Karpas-422 (cell line): ENCODE measurements around the gene TCF20. TPM values are rescaled to one million over a fixed set of nuclear protein-coding genes. Genes with fewer than 3 reads are reported as not detected.

ENCODE experiments used
- DNase-seq: peaks from one replicate; pipeline ENCODE4 v3.0.0-alpha.2; 2015
- H2AFZ ChIP-seq: fragments of 200-600 bp; sonication (generic); 2 replicates; pipeline ENCODE4 v1.6.1; 2014; ENCODE audit warnings: antibody characterized with exemption, low read length, mixed read lengths
- H3K27ac ChIP-seq: fragments of 200-600 bp; sonication (generic); 2 replicates; pipeline ENCODE4 v1.5.1; 2014; ENCODE audit warnings: mild to moderate bottlenecking, low read length, moderate library complexity
- H3K27me3 ChIP-seq: fragments of 200-600 bp; sonication (generic); 2 replicates; pipeline ENCODE4 v1.6.1; 2014; ENCODE audit warnings: low read length, mixed read lengths
- H3K36me3 ChIP-seq: fragments of 200-600 bp; sonication (generic); 2 replicates; pipeline ENCODE4 v1.6.1; 2014; ENCODE audit warnings: low read length, mixed read lengths; ENCODE audit not compliant: insufficient read depth
- H3K4me1 ChIP-seq: fragments of 200-600 bp; sonication (generic); 2 replicates; pipeline ENCODE4 v1.6.1; 2014; ENCODE audit warnings: mild to moderate bottlenecking, low read length, mixed read lengths
- H3K4me2 ChIP-seq: fragments of 200-600 bp; sonication (generic); 2 replicates; pipeline ENCODE4 v1.6.1; 2014; ENCODE audit warnings: low read length, low read depth, mild to moderate bottlenecking; ENCODE audit not compliant: poor library complexity, severe bottlenecking
- H3K4me3 ChIP-seq: fragments of 200-600 bp; sonication (generic); 2 replicates; pipeline ENCODE4 v1.5.1; 2014; ENCODE audit warnings: mild to moderate bottlenecking, antibody characterized with exemption, low read length, mixed read lengths
- H3K79me2 ChIP-seq: fragments of 200-600 bp; sonication (generic); 2 replicates; pipeline ENCODE4 v1.6.1; 2014; ENCODE audit warnings: mild to moderate bottlenecking, low read length, mixed read lengths
- H3K9ac ChIP-seq: fragments of 200-600 bp; sonication (generic); 2 replicates; pipeline ENCODE4 v1.6.0; 2014; ENCODE audit warnings: low read length
- H3K9me2 ChIP-seq: fragments of 200-600 bp; sonication (generic), shearing (Covaris generic); replicated peaks from 2 replicates; pipeline ENCODE4 v1.6.0; 2014; ENCODE audit warnings: mild to moderate bottlenecking, low read length, moderate library complexity; ENCODE audit not compliant: insufficient read depth
- H3K9me3 ChIP-seq: fragments of 300-700, 200-600 bp; sonication (generic); 2 replicates; pipeline ENCODE4 v1.6.1; 2014; ENCODE audit warnings: low read length, mixed read lengths
- H4K20me1 ChIP-seq: fragments of 200-600 bp; sonication (generic); 2 replicates; pipeline ENCODE4 v1.6.1; 2014; ENCODE audit warnings: mild to moderate bottlenecking, antibody characterized with exemption, low read length, low read depth; ENCODE audit not compliant: insufficient read depth
- total RNA-seq: library from RNA; depleted of rRNA; stranded (reverse); fragments of >200 nt; shearing (Covaris generic); gene quantifications from 2 replicates; pipeline ENCODE4 v1.2.3, GENCODE V29; 2014; ENCODE audit warnings: low replicate concordance

The TCF20 gene
- total RNA-seq, 1 experiment from 2014 or later: 38.1 TPM

DNA sequence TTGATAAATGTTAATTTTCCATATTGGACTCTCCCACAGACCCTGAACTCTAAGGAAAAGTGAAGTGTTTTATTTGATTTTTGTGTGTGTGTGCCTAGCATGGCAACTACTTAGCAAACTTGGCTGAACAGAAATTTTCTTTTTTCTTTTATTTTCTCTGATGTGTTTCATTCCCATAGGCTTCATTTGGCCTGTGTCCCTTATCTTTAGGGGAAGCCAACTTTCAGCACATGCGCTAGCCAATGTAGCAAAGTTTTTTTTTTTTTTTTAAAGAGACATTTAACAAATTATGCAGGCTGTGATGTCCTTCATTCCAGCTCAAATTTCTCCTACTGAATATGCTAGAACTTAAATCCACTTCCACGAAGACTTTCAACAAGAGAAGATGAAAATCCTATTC lies 14.2 kb downstream of the TCF20 start:
- H3K79me2 ChIP-seq: peaks cover 98% of the 10 kb centered on the region
- H2AFZ ChIP-seq: no peak overlapping the region
- no peaks in the 10 kb centered on the region for H3K9me2 ChIP-seq
- no peaks in the 10 kb centered on the region for H3K36me3 ChIP-seq
- no peaks in the 10 kb centered on the region for H3K27me3 ChIP-seq
- H3K27ac ChIP-seq: no peak overlapping the region
- DNase-seq: no peak
- H3K9ac ChIP-seq: no peak overlapping the region
- no peaks in the 10 kb centered on the region for H3K9me3 ChIP-seq
- peaks cover 38% of the 10 kb centered on the region for H3K4me1 ChIP-seq
- no peak overlapping the region for H3K4me3 ChIP-seq
- H4K20me1 ChIP-seq: peaks cover 17% of the 10 kb centered on the region
- H3K4me2 ChIP-seq: no peak overlapping the region

DNA sequence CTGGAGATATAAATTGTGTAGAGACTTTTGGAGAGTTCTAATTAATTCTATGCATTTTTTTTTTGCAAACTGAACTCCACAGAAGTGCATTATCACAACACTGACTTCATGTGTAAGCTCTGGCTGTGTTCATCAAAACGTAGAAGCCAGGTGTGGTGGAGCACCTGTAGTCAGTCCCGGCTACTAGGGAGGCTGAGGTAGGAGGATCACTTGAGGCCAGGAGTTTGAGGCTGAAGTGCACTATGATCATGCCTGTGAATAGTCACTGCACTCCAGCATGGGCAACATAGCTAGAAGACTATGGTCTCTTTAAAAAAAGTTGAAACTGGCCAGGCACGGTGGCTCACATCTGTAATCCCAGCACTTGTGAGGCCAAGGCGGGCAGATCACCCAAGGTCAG lies 20.6 kb downstream of the TCF20 start:
- Histone ChIP-seq H3K9me2 (no peaks in the 10 kb centered on the region), H3K9me3 (no peaks in the 10 kb centered on the region), H4K20me1 (no peaks in the 10 kb centered on the region; the same call in 1 of the 2 replicates), H3K27ac (no peak overlapping the region), H3K9ac (no peak overlapping the region), H3K79me2 (peaks cover 96% of the 10 kb centered on the region), H3K4me2 (no peak overlapping the region), H3K4me3 (no peak overlapping the region), H2AFZ (no peak overlapping the region), H3K36me3 (no peaks in the 10 kb centered on the region), H3K4me1 (peaks cover 28% of the 10 kb centered on the region), H3K27me3 (no peaks in the 10 kb centered on the region)
- DNase-seq: no peak

DNA sequence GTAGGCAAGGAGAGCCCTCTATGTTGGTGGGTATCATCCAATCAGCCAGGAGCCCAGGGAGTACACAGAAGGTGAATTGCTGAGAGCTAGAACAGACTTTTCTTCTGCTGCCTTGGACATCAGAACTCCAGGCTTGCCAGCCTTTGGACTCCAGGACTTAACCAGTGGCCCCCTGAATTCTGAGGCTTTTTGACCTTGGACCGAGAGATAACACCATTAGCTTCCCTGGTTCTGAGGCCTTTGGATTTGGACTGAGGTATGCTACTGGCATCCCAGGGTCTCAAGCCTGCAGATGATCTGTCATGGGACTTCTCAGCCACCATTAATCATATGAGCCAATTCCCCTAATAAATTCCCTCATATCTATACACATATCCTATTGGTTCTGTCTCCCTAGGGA lies 21.5 kb downstream of the TCF20 start:
- Histone ChIP-seq H3K27me3 (no peaks in the 10 kb centered on the region), H3K36me3 (0 out of 2 replicates have a peak, but pooled peaks cover 4% of the 10 kb centered on the region), H3K4me1 (peaks cover 23% of the 10 kb centered on the region), H3K4me3 (no peak overlapping the region), H3K9me2 (no peaks in the 10 kb centered on the region), H4K20me1 (no peaks in the 10 kb centered on the region; the same call in 1 of the 2 replicates), H3K9ac (no peak overlapping the region), H3K9me3 (no peaks in the 10 kb centered on the region), H2AFZ (no peak overlapping the region), H3K4me2 (no peak overlapping the region), H3K27ac (no peak overlapping the region; the same call in 1 of the 2 replicates), H3K79me2 (peaks cover 96% of the 10 kb centered on the region)
- DNase-seq: no peak

DNA sequence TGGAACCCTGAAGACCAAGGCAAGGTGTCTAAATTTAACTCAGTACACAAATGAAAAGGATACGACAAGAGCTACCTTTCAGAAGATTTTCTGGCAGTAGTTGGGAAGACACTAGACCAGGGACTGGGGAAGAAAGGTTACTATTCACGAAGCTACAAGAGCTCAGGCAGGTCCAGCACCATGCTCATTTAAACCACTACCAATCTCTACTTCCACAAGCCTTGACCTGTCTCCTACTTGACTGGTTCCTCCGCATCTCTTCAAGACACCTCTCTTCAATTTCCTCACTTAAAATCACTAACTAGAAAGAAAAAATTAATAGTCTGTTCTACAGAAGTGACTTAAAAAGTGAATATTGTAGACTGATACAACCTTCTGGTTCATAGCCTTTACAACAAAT lies 22.9 kb downstream of the TCF20 start:
- 0 out of 2 replicates have a peak, but pooled peaks cover 4% of the 10 kb centered on the region for H3K36me3 ChIP-seq
- no peak overlapping the region for H2AFZ ChIP-seq
- no peak for DNase-seq
- no peaks in the 10 kb centered on the region; the same call in 1 of the 2 replicates for H4K20me1 ChIP-seq
- H3K9me3 ChIP-seq: no peaks in the 10 kb centered on the region
- no peaks in the 10 kb centered on the region for H3K9me2 ChIP-seq
- H3K4me2 ChIP-seq: no peak overlapping the region
- H3K79me2 ChIP-seq: peaks cover 96% of the 10 kb centered on the region
- H3K4me3 ChIP-seq: no peak overlapping the region
- H3K9ac ChIP-seq: no peak overlapping the region
- H3K27ac ChIP-seq: no peak overlapping the region
- no peaks in the 10 kb centered on the region for H3K27me3 ChIP-seq
- H3K4me1 ChIP-seq: peaks cover 13% of the 10 kb centered on the region

DNA sequence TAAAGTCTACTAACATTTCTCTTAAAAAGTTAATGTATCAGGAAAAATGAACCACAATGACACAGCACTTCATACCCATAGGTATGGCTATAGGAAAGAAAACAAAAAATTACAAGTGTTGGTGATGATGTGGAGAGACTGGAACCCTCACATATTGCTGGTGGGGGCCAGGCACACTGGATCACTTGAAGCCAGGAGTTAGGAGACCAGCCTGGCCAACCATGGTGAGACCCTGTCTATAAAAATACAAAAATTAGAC lies 26.7 kb downstream of the TCF20 start:
- Histone ChIP-seq H3K27ac (no peak overlapping the region), H3K9ac (no peak overlapping the region), H3K4me1 (peaks cover 2% of the 10 kb centered on the region), H3K27me3 (no peaks in the 10 kb centered on the region), H3K4me2 (no peak overlapping the region), H4K20me1 (no peaks in the 10 kb centered on the region; the same call in 1 of the 2 replicates), H2AFZ (no peak overlapping the region), H3K9me3 (no peaks in the 10 kb centered on the region), H3K79me2 (peaks cover 96% of the 10 kb centered on the region), H3K4me3 (no peak overlapping the region), H3K36me3 (peaks cover 7% of the 10 kb centered on the region), H3K9me2 (no peaks in the 10 kb centered on the region)
- DNase-seq: no peak

DNA sequence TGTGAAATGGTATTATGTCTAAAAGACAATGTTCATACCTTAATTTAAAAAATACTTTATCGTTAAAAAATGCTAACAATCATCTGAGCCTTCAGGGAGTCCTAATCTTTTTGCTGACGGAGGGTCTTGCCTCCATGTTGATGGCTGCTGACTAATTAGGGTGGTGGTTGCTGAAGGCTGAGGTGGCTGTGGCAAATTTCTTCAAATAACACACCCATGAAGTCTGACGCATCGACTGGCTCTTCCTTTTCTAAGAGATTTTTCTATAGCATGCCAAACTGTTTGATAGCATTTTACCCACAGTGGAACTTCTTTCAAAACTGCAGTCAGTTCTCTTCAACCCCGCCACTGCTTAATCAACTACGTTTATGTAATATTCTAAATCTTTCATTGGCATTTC lies 33.6 kb downstream of the TCF20 start:
- no peak overlapping the region for H2AFZ ChIP-seq
- peaks cover 100% of the 10 kb centered on the region for H3K79me2 ChIP-seq
- H3K9me3 ChIP-seq: no peaks in the 10 kb centered on the region
- no peaks in the 10 kb centered on the region for H3K27me3 ChIP-seq
- no peak overlapping the region for H3K9ac ChIP-seq
- H3K4me2 ChIP-seq: no peak overlapping the region
- H4K20me1 ChIP-seq: peaks cover 7% of the 10 kb centered on the region
- H3K36me3 ChIP-seq: no peaks in the 10 kb centered on the region; the same call in none of the 2 replicates
- H3K4me3 ChIP-seq: no peak overlapping the region
- H3K4me1 ChIP-seq: no peaks in the 10 kb centered on the region
- H3K27ac ChIP-seq: no peak overlapping the region
- no peak for DNase-seq
- H3K9me2 ChIP-seq: no peaks in the 10 kb centered on the region

DNA sequence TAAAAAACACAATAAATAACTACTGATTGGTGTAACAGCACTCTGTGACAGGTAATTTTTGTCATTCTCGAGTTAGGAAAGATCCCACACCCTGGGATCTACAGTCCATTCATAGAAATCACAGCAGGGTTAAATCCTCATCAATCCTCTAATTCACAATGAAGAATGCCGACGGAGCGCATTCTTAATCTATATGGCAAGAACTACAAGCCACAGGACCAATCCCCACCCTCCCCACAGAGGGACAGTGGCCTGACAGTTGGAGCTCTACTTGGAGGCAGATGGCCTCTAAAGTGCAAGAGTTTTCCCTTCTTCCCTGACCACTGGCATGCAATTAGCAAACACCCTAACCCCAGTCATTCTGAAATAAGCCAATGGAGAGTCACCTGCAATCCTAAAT lies 34.2 kb downstream of the TCF20 start:
- Histone ChIP-seq H3K9me3 (no peaks in the 10 kb centered on the region), H3K27me3 (no peaks in the 10 kb centered on the region), H3K4me3 (no peak overlapping the region), H3K36me3 (no peaks in the 10 kb centered on the region; the same call in none of the 2 replicates), H3K27ac (no peak overlapping the region), H2AFZ (no peak overlapping the region), H3K4me2 (no peak overlapping the region), H3K4me1 (no peaks in the 10 kb centered on the region), H3K9ac (no peak overlapping the region), H4K20me1 (peaks cover 7% of the 10 kb centered on the region), H3K79me2 (peaks cover 99% of the 10 kb centered on the region), H3K9me2 (no peaks in the 10 kb centered on the region)
- DNase-seq: no peak

DNA sequence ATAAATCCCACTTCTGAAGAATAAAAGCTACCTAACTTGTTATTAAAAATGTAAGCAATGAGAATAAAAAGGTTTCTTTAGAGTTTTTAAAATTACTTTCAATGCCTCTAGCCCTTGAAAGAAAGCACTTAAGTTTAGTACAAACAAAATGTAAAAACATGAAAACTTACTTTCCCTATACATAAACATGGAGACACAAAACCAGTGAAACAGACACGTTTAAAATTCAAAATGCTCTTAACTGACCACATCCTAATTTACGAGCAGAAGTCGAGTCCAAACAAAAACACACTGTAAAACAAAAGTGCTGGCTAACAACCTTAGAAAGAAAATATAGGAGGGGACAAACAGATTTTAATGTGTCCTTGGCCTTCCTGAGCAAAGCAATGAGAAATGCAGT lies 36.6 kb downstream of the TCF20 start:
- no peak overlapping the region for H2AFZ ChIP-seq
- no peak overlapping the region for H3K9ac ChIP-seq
- H3K4me1 ChIP-seq: peaks cover 17% of the 10 kb centered on the region
- peaks cover 99% of the 10 kb centered on the region for H3K79me2 ChIP-seq
- peaks cover 11% of the 10 kb centered on the region for H4K20me1 ChIP-seq
- H3K4me3 ChIP-seq: no peak overlapping the region
- H3K4me2 ChIP-seq: no peak overlapping the region
- no peaks in the 10 kb centered on the region for H3K9me3 ChIP-seq
- H3K27me3 ChIP-seq: no peaks in the 10 kb centered on the region
- no peak for DNase-seq
- H3K36me3 ChIP-seq: no peaks in the 10 kb centered on the region
- no peaks in the 10 kb centered on the region for H3K9me2 ChIP-seq
- H3K27ac ChIP-seq: no peak overlapping the region

DNA sequence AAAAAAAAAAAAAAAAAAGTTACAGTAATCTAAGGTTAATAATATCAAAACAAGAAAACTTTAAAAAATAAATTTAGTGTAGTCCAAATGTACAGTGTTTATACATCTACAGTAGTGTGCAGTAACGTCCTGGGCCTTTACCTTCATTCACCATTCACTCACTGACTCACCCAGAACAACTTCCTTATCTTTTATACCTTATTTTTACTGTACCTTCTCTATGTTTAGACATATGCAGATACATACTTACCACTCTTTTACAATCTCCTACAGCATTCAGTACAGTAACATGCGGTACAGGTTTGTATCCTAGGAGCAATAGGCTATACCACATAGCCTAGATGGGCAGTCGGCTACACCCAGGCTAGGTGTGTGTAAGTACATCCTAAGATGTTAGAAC lies 38.5 kb downstream of the TCF20 start:
- Histone ChIP-seq H3K9me2 (no peaks in the 10 kb centered on the region), H3K4me2 (no peak overlapping the region), H2AFZ (no peak overlapping the region), H3K27ac (no peak overlapping the region), H3K9me3 (no peaks in the 10 kb centered on the region), H3K36me3 (no peaks in the 10 kb centered on the region), H3K27me3 (no peaks in the 10 kb centered on the region), H3K4me1 (peaks cover 33% of the 10 kb centered on the region), H3K79me2 (peaks cover 99% of the 10 kb centered on the region), H3K9ac (no peak overlapping the region), H3K4me3 (no peak overlapping the region), H4K20me1 (peaks cover 24% of the 10 kb centered on the region)
- DNase-seq: no peak
